OCI-LY1 (cell line): Measurements from ENCODE around the gene VDR.

Source experiments
- EZH2 ChIP-seq: fragments of 200-600 bp; sonication (generic), shearing (Covaris generic); IDR thresholded peaks from 2 replicates; pipeline ENCODE4 v1.8.0; 2017; ENCODE audit warnings: borderline replicate concordance, mixed run types, mild to moderate bottlenecking, antibody characterized with exemption, low read length, moderate library complexity, mixed read lengths
- TF ChIP-seq, protein P1 (sequence below): fragments of 200-600 bp; sonication (generic), shearing (Covaris generic); IDR thresholded peaks from 2 replicates; pipeline ENCODE4 v1.5.1; 2017; ENCODE audit warnings: mild to moderate bottlenecking, antibody characterized with exemption, low read length, moderate library complexity, mixed read lengths

DNA sequence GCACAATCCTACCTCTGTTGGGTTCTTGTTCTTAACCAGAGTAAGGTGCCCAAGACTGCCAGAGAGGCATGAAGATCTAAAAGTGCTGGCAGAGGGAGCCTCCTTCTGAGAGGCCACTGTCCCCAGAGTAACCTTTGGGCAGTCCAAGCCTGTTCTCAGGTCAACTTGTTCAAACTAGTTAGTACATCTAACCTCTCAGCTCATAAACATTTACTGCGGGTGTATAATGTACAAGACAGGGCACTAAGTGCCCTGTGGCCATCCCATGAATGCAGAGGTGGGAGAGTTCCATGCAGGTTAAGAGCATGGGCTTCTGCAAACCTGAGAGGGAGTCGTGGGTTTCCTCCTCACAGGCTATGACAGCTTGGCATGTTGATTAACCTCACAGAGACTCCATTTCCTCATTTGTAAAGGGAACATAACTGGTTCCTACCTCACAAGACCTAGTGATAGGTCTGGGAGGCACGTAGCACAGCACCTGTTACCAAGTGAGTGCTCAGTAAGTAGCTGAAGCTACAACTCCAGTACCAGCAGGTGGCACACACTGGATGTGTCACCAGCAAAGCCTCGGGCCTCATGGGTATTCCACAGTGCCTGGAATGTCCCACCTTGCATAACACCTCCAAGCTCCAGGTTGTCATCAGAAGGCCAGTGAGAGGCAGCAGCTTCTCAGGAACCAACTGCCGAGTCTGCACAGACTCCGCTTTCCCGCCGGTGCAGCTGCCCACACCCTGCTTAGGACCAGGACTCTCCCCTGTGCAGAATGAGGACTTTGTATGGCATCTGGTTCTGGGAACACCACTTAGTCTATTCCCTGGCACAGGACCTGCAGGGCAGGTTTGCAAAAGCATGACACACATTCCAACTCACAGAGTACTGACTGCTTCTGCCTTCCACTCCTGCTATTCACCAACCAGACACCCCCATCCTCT lies 4.4 kb downstream of the VDR start:
- TF ChIP-seq, protein P1, sequence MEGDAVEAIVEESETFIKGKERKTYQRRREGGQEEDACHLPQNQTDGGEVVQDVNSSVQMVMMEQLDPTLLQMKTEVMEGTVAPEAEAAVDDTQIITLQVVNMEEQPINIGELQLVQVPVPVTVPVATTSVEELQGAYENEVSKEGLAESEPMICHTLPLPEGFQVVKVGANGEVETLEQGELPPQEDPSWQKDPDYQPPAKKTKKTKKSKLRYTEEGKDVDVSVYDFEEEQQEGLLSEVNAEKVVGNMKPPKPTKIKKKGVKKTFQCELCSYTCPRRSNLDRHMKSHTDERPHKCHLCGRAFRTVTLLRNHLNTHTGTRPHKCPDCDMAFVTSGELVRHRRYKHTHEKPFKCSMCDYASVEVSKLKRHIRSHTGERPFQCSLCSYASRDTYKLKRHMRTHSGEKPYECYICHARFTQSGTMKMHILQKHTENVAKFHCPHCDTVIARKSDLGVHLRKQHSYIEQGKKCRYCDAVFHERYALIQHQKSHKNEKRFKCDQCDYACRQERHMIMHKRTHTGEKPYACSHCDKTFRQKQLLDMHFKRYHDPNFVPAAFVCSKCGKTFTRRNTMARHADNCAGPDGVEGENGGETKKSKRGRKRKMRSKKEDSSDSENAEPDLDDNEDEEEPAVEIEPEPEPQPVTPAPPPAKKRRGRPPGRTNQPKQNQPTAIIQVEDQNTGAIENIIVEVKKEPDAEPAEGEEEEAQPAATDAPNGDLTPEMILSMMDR: peak; percentile 39
- no peak for TF ChIP-seq EZH2
